PC-3 (cell line): Measurements from ENCODE around the gene C1orf105. TPM values are rescaled to one million over a fixed set of nuclear protein-coding genes. Genes with fewer than 3 reads are reported as not detected.

Experiments
- ATAC-seq: fragments of 200-7000 bp; cut with Tn5 transposase; 2 replicates; pipeline ENCODE4 v1.9.1; 2020; ENCODE audit warnings: mild to moderate bottlenecking, moderate library complexity
- BruUV-seq: library from RNA; stranded (reverse); fragments of 400-500 nt; replicated peaks from 2 replicates; lab custom pipeline; 2021; lab: Mats Ljungman, UMichigan
- CTCF ChIA-PET: fragments of 300-600 bp; sonication (Branson Sonifier 250); formaldehyde crosslinking; loops from one replicate; lab custom pipeline; 2022; ENCODE audit warnings: antibody characterized with exemption; lab: Charles Lee
- POLR2A ChIA-PET: fragments of 300-600 bp; sonication (Branson Sonifier 250); formaldehyde crosslinking; loops from one replicate; lab custom pipeline; 2022; ENCODE audit warnings: antibody characterized with exemption; ENCODE audit not compliant: unreplicated experiment; lab: Charles Lee
- DNase-seq: peaks from one replicate; pipeline ENCODE4 v3.0.0-alpha.2; 2015
- H2AFZ ChIP-seq: fragments of 300-600 bp; sonication (generic); 2 replicates; pipeline ENCODE4 v1.6.0; 2016; ENCODE audit warnings: antibody characterized with exemption, low read length
- H3F3A ChIP-seq: fragments of 300-600 bp; sonication (generic); one replicate; pipeline ENCODE4 v1.6.0; 2017; ENCODE audit warnings: antibody characterized with exemption, low read length, control low read depth, mild to moderate bottlenecking; ENCODE audit not compliant: unreplicated experiment
- H3K27ac ChIP-seq: fragments of 300-600 bp; sonication (generic); 2 replicates; pipeline ENCODE4 v1.5.1; 2016; ENCODE audit warnings: mild to moderate bottlenecking, low read length
- H3K27me3 ChIP-seq: fragments of 300-600 bp; sonication (generic); 2 replicates; pipeline ENCODE4 v1.6.1; 2016; ENCODE audit warnings: low read length, mixed read lengths
- H3K36me3 ChIP-seq: fragments of 300-600 bp; sonication (generic); 2 replicates; pipeline ENCODE4 v1.6.1; 2016; ENCODE audit warnings: low read depth, mixed run types, low read length, mixed read lengths
- H3K4me1 ChIP-seq: fragments of 300-600 bp; sonication (generic); 2 replicates; pipeline ENCODE4 v1.5.1; 2016; ENCODE audit warnings: low read length; ENCODE audit not compliant: insufficient read depth
- H3K4me2 ChIP-seq: fragments of 300-600 bp; sonication (generic); 2 replicates; pipeline ENCODE4 v1.6.0; 2016; ENCODE audit warnings: low read length
- H3K4me3 ChIP-seq: fragments of 300-600 bp; sonication (generic); 2 replicates; pipeline ENCODE4 v1.5.1; 2016; ENCODE audit warnings: mild to moderate bottlenecking, low read length, mixed read lengths
- H3K79me2 ChIP-seq: fragments of 300-600 bp; sonication (generic); 2 replicates; pipeline ENCODE4 v1.6.1; 2017; ENCODE audit warnings: low read length, mixed read lengths
- H3K9ac ChIP-seq: fragments of 300-600 bp; sonication (generic); 2 replicates; pipeline ENCODE4 v1.6.0; 2016; ENCODE audit warnings: mild to moderate bottlenecking, low read length
- H3K9me2 ChIP-seq: fragments of 300-600 bp; sonication (generic); replicated peaks from 2 replicates; pipeline ENCODE4 v1.6.1; 2016; ENCODE audit warnings: mixed run types, low read length, mixed read lengths
- H3K9me3 ChIP-seq: fragments of 300-600 bp; sonication (generic); 2 replicates; pipeline ENCODE4 v1.6.1; 2016; ENCODE audit warnings: low read length, mixed read lengths
- H4K20me1 ChIP-seq: fragments of 300-600 bp; sonication (generic); 2 replicates; pipeline ENCODE4 v1.6.1; 2016; ENCODE audit warnings: low read length, mixed read lengths
- EZH2 ChIP-seq: fragments of 300-600 bp; sonication (generic); IDR thresholded peaks from one replicate; pipeline ENCODE4 v1.6.1; 2017; ENCODE audit warnings: antibody characterized with exemption, mild to moderate bottlenecking, low read length; ENCODE audit not compliant: unreplicated experiment
- EZH2phosphoT487 ChIP-seq: fragments of 300-600 bp; sonication (generic); IDR thresholded peaks from 2 replicates; pipeline ENCODE4 v1.6.1; 2018; ENCODE audit warnings: mild to moderate bottlenecking, antibody characterized with exemption, low read length, borderline replicate concordance
- intact Hi-C: fragments of 100-400 bp; cut with micrococcal nuclease; formaldehyde crosslinking; loops from 2 replicates; pipeline ENCODE4 v1.9.0; 2023
- total RNA-seq: library from RNA; depleted of rRNA; stranded (reverse); fragments of >200 nt; gene quantifications from 2 replicates; pipeline ENCODE4 v1.2.3, GENCODE V29; 2014
- TF ChIP-seq, protein P1 (sequence below): fragments of 300-600 bp; sonication (generic); conservative IDR thresholded peaks from 2 replicates; pipeline ENCODE4 v1.5.1; 2017; ENCODE audit warnings: antibody characterized with exemption, low read depth, mild to moderate bottlenecking, low read length

Gene C1orf105
- total RNA-seq, 1 experiment from 2014 or later, result not detected

DNA sequence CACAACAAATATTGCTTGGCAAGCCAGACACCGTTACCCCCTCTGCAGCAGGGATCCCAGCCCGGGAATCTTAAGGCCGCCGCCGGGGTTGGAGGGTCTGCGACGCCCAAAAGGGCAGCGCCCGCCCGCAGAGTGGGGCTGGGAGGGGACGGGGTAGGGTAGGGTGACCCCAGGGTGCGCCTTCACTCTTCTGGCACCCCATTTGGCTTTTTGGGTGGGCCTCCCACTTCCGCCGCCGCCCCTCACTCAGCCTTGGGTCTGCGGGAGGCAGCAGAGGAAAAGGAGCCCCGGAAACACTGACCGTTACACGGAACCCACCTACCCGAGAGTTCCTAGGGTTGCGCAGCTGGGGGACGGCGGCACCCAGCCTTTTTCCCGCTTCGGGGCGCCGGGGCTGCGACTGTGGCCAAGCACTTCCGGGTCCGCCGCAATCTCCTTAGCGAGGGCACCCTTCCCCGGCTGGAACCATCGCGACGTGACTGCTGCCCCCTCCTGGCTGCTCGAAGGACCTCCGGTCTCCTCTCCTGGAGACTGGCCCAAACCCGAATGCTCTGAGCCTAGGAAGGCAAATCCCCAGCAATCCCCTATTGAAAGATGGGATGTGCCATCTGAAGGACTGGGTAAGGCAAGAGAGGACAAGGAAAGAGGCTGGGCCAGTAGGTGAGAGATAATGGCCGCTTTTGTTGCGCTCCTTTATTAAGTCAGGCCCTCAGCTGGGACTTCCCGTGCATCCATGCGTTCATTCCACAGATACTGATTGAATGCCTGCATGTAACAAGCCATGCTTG is 23.4 kb downstream of the C1orf105 start, which contains the start of gene PIGC:
Gene PIGC, minus strand, starts transcription at position 404 of the 788 bp plus-strand sequence. CDS start 1,447 bp downstream, outside the sequence.
- TF ChIP-seq, protein P1, sequence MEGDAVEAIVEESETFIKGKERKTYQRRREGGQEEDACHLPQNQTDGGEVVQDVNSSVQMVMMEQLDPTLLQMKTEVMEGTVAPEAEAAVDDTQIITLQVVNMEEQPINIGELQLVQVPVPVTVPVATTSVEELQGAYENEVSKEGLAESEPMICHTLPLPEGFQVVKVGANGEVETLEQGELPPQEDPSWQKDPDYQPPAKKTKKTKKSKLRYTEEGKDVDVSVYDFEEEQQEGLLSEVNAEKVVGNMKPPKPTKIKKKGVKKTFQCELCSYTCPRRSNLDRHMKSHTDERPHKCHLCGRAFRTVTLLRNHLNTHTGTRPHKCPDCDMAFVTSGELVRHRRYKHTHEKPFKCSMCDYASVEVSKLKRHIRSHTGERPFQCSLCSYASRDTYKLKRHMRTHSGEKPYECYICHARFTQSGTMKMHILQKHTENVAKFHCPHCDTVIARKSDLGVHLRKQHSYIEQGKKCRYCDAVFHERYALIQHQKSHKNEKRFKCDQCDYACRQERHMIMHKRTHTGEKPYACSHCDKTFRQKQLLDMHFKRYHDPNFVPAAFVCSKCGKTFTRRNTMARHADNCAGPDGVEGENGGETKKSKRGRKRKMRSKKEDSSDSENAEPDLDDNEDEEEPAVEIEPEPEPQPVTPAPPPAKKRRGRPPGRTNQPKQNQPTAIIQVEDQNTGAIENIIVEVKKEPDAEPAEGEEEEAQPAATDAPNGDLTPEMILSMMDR, result peak; percentile 100
- TF ChIP-seq EZH2phosphoT487, result no peak
- H3F3A ChIP-seq, result peaks cover 10% of the 10 kb centered on the region
- H3K9me3 ChIP-seq, result no peaks in the 10 kb centered on the region
- intact Hi-C loops, result loop anchor here (1.0 to 2.0 kb wide), 6 partner anchors 15 to 442 kb away; no protein-coding TSS in a partner anchor
- H3K27me3 ChIP-seq, result no peaks in the 10 kb centered on the region
- ChIA-PET POLR2A (interaction anchor here (0.6 to 2.3 kb wide), 5 partner anchors 14 to 981 kb away, joined by 3 to 25 read pairs (median 3); partner anchors contain the start of gene SUCO), CTCF (interaction anchor here (0.6 to 1.4 kb wide), 12 partner anchors 12 to 728 kb away, joined by 3 to 14 read pairs (median 4); partner anchors contain the start of gene SUCO)
- H3K79me2 ChIP-seq, result peaks cover 42% of the 10 kb centered on the region
- peak within 1 kb of the TSS; percentile 88 for H2AFZ ChIP-seq
- peaks cover 6% of the 10 kb centered on the region for H3K36me3 ChIP-seq
- peak; percentile 76 for ATAC-seq
- no peaks in the 10 kb centered on the region for H3K9me2 ChIP-seq
- no peaks in the 10 kb centered on the region for H4K20me1 ChIP-seq
- DNase-seq, result peak; percentile 99
- peak within 1 kb of the TSS; percentile 69 for H3K27ac ChIP-seq
- peaks cover 47% of the 10 kb centered on the region for H3K4me1 ChIP-seq
- H3K9ac ChIP-seq, result peak within 1 kb of the TSS; percentile 88
- BruUV-seq, result TSS peak; percentile 44
- peak within 1 kb of the TSS; percentile 82 for H3K4me2 ChIP-seq
- peak within 1 kb of the TSS; percentile 75 for H3K4me3 ChIP-seq

DNA sequence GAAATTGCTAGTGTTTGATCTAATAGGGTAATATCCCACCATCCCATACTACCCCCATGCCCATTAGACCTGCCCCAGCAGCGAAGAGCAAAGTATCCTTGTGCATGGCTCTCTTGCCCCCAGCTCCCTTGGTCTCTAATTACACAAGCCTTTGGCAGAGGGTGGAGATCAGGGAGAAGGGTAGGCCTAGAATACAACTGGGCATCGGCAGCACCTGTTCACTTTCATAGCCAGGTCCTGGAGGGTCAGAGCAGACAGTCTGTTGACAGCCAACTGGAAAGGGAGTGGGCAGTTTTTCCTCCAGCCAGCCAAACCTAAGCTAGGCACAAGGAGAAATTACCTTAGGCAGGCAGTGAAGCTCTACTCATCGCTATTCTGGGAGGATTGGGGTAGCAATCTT is 26.1 kb downstream of the C1orf105 start:
- CTCF ChIA-PET, result interaction anchor here (0.6 kb wide), 1 partner anchor 79 kb away, joined by 3 read pairs; no protein-coding TSS in a partner anchor

More for the DNA sequence above, 26.1 kb downstream of the C1orf105 start:
- Histone ChIP-seq H3K9ac (no peak overlapping the region), H3K4me1 (peaks cover 74% of the 10 kb centered on the region), H4K20me1 (no peaks in the 10 kb centered on the region), H3K27ac (no peak overlapping the region), H2AFZ (no peak overlapping the region), H3K9me3 (no peaks in the 10 kb centered on the region), H3K4me2 (no peak overlapping the region), H3K27me3 (no peaks in the 10 kb centered on the region), H3K9me2 (no peaks in the 10 kb centered on the region), H3K79me2 (peaks cover 23% of the 10 kb centered on the region), H3K36me3 (peaks cover 6% of the 10 kb centered on the region), H3K4me3 (no peak overlapping the region), H3F3A (peaks cover 21% of the 10 kb centered on the region)
- no TSS peak for BruUV-seq
- TF ChIP-seq EZH2 (no peak), EZH2phosphoT487 (no peak)
- TF ChIP-seq, protein P1, result no peak
- ATAC-seq (no peak), DNase-seq (no peak)
- POLR2A ChIA-PET, result no interaction called here
- intact Hi-C loops, result no loop called here
